H1 (cell line): ENCODE results near the gene PBX2. TPM values are rescaled to one million over a fixed set of nuclear protein-coding genes. Genes with fewer than 3 reads are reported as not detected.

Experiments used
- CTCF ChIA-PET: fragments of 300-600 bp; sonication (Branson Sonifier 250); formaldehyde crosslinking; loops from one replicate; lab custom pipeline; 2021; ENCODE audit not compliant: partially characterized antibody; lab: Charles Lee
- POLR2A ChIA-PET: fragments of 300-600 bp; sonication (Branson Sonifier 250); formaldehyde crosslinking; loops from one replicate; lab custom pipeline; 2021; ENCODE audit warnings: inconsistent platforms; ENCODE audit not compliant: partially characterized antibody; lab: Charles Lee
- DNase-seq, 2 experiments: peaks; one replicate each; pipeline versions ENCODE4 v3.0.0 to v3.0.0-alpha.2; 2010 to 2022; ENCODE audit warnings: low spot score in 2 of 2, low read depth in 1 of 2, mixed read lengths in 1 of 2
- FAIRE-seq: peaks from 2 replicates; lab custom pipeline; 2011; peaks lifted over from hg19 to GRCh38; lab: Jason Lieb, UNC
- H2AFZ ChIP-seq: 2 replicates; pipeline ENCODE4 v1.8.1; 2012; ENCODE audit warnings: low read length, inconsistent platforms
- H2AK5ac ChIP-seq: 2 replicates; pipeline ENCODE4 v1.6.1; 2013; ENCODE audit warnings: low read depth, low read length
- H2BK120ac ChIP-seq: replicated peaks from 2 replicates; pipeline ENCODE3; 2013; ENCODE audit warnings: low read depth, low read length, inconsistent platforms
- H2BK12ac ChIP-seq: 2 replicates; pipeline ENCODE4 v1.6.1; 2013; ENCODE audit warnings: low read depth, low read length
- H2BK15ac ChIP-seq: 2 replicates; pipeline ENCODE4 v1.6.1; 2013; ENCODE audit warnings: low read length
- H2BK20ac ChIP-seq: 2 replicates; pipeline ENCODE4 v1.6.1; 2013; ENCODE audit warnings: low read length
- H2BK5ac ChIP-seq: 2 replicates; pipeline ENCODE4 v1.6.1; 2013; ENCODE audit warnings: low read depth, low read length
- H3K14ac ChIP-seq: 2 replicates; pipeline ENCODE4 v1.6.1; 2013; ENCODE audit warnings: inconsistent platforms; ENCODE audit not compliant: insufficient read length
- H3K18ac ChIP-seq: 2 replicates; pipeline ENCODE4 v1.6.1; 2013; ENCODE audit warnings: low read length; ENCODE audit errors: extremely low read depth
- H3K23ac ChIP-seq: 2 replicates; pipeline ENCODE4 v1.6.1; 2013; ENCODE audit warnings: inconsistent platforms; ENCODE audit not compliant: insufficient read length
- H3K23me2 ChIP-seq: 2 replicates; pipeline ENCODE4 v1.6.1; 2013; ENCODE audit warnings: low read depth, low read length
- H3K27ac ChIP-seq: 2 replicates; pipeline ENCODE4 v1.6.1; 2011; ENCODE audit warnings: low read depth, low read length, inconsistent platforms
- H3K27me3 ChIP-seq, 4 experiments: replicated peaks in 1 of 4; 1 replicate in 1 of 4; 2 replicates in 3 of 4; pipeline versions ENCODE4 v1.6.1 to v1.8.1; 2011 to 2013; ENCODE audit warnings: low read length in 3 of 4, mild to moderate bottlenecking in 3 of 4, inconsistent platforms in 2 of 4, mixed read lengths in 2 of 4, moderate library complexity in 1 of 4; ENCODE audit not compliant: control insufficient read depth in 3 of 4, insufficient read depth in 3 of 4; ENCODE audit errors: extremely low read depth in 1 of 4
- H3K36me3 ChIP-seq, 4 experiments: 2 replicates each; pipeline versions ENCODE4 v1.6.1 to v1.8.1; 2011 to 2013; ENCODE audit warnings: mild to moderate bottlenecking in 4 of 4, low read length in 3 of 4, moderate library complexity in 2 of 4, control low read depth in 1 of 4, inconsistent platforms in 1 of 4; ENCODE audit not compliant: insufficient read depth in 4 of 4, control insufficient read depth in 2 of 4
- H3K4ac ChIP-seq: replicated peaks from 2 replicates; pipeline ENCODE3; 2013; ENCODE audit warnings: low read length, low read depth, mixed read lengths, inconsistent platforms; ENCODE audit not compliant: insufficient read length
- H3K4me1 ChIP-seq, 4 experiments: replicated peaks in 1 of 4; 1 replicate in 1 of 4; 2 replicates in 3 of 4; pipeline versions ENCODE4 v1.6.1 to v1.8.1; 2011 to 2013; ENCODE audit warnings: low read length in 3 of 4, inconsistent platforms in 2 of 4, mixed read lengths in 1 of 4; ENCODE audit not compliant: insufficient read depth in 4 of 4, control insufficient read depth in 3 of 4
- H3K4me2 ChIP-seq, 2 experiments: 2 replicates each; pipeline versions ENCODE4 v1.6.1 to v1.8.1; 2011 to 2013; ENCODE audit warnings: low read depth in 2 of 2, low read length in 2 of 2, control low read depth in 1 of 2, inconsistent platforms in 1 of 2, mild to moderate bottlenecking in 1 of 2; ENCODE audit not compliant: insufficient read depth in 1 of 2
- H3K4me3 ChIP-seq, 4 experiments: fragments of 200-600, 300-600 bp in 1 of 4; sonication (generic), shearing (Covaris generic), sonication (Bioruptor Twin) in 1 of 4; 2 replicates each; pipeline versions ENCODE4 v1.5.1 to v1.8.1; 2011 to 2016; ENCODE audit warnings: low read length in 4 of 4, low read depth in 3 of 4, control low read depth in 2 of 4, inconsistent platforms in 2 of 4, mild to moderate bottlenecking in 2 of 4, mixed read lengths in 1 of 4, moderate library complexity in 1 of 4; ENCODE audit not compliant: insufficient read depth in 2 of 4; ENCODE audit errors: extremely low read depth in 1 of 4
- H3K56ac ChIP-seq: replicated peaks from 2 replicates; pipeline ENCODE3; 2013; ENCODE audit warnings: low read depth, mild to moderate bottlenecking, mixed read lengths, low read length, inconsistent platforms; ENCODE audit not compliant: insufficient read length
- H3K79me1 ChIP-seq: 2 replicates; pipeline ENCODE4 v1.6.1; 2013; ENCODE audit warnings: low read depth, low read length, control low read depth
- H3K79me2 ChIP-seq, 2 experiments: 2 replicates each; pipeline versions ENCODE4 v1.6.1 to v1.8.1; 2012 to 2013; ENCODE audit warnings: low read length in 2 of 2, mild to moderate bottlenecking in 2 of 2, inconsistent platforms in 1 of 2; ENCODE audit not compliant: insufficient read depth in 2 of 2, control insufficient read depth in 1 of 2
- H3K9ac ChIP-seq, 4 experiments: replicated peaks in 1 of 4; 1 replicate in 1 of 4; 2 replicates in 3 of 4; pipeline versions ENCODE4 v1.6.1 to v1.8.1; 2011 to 2013; ENCODE audit warnings: low read depth in 3 of 4, low read length in 3 of 4, control low read depth in 2 of 4, mild to moderate bottlenecking in 2 of 4, moderate library complexity in 2 of 4, inconsistent platforms in 1 of 4; ENCODE audit errors: extremely low read depth in 1 of 4
- H3K9me3 ChIP-seq, 2 experiments: 2 replicates each; pipeline versions ENCODE4 v1.6.1 to v1.8.1; 2012 to 2013; ENCODE audit warnings: mild to moderate bottlenecking in 2 of 2, moderate library complexity in 2 of 2, control low read depth in 1 of 2, inconsistent platforms in 1 of 2, low read depth in 1 of 2, low read length in 1 of 2, mixed read lengths in 1 of 2; ENCODE audit not compliant: insufficient read depth in 2 of 2
- H4K20me1 ChIP-seq, 2 experiments: replicated peaks in 1 of 2; 2 replicates each; pipeline versions ENCODE3 to v1.8.1; 2011 to 2013; ENCODE audit warnings: inconsistent platforms in 2 of 2, low read length in 2 of 2, mild to moderate bottlenecking in 1 of 2; ENCODE audit not compliant: insufficient read depth in 2 of 2, control insufficient read depth in 1 of 2
- H4K5ac ChIP-seq: 2 replicates; pipeline ENCODE4 v1.6.1; 2013; ENCODE audit warnings: low read length, low read depth, mixed read lengths, inconsistent platforms; ENCODE audit not compliant: insufficient read length
- H4K8ac ChIP-seq: 2 replicates; pipeline ENCODE4 v1.8.0; 2013; ENCODE audit warnings: mild to moderate bottlenecking, moderate library complexity, low read length, inconsistent platforms; ENCODE audit not compliant: insufficient read depth; ENCODE audit errors: extremely low read depth
- H4K91ac ChIP-seq: replicated peaks from 2 replicates; pipeline ENCODE3; 2013; ENCODE audit warnings: low read length, mixed read lengths, inconsistent platforms; ENCODE audit not compliant: insufficient read length
- MAFK ChIP-seq: IDR thresholded peaks from 2 replicates; pipeline ENCODE4 v1.6.1; 2012; ENCODE audit warnings: low read depth, mild to moderate bottlenecking, improper control_type of control experiment, low read length
- POLR2A ChIP-seq, 2 experiments: IDR thresholded peaks; 1 replicate in 1 of 2; 2 replicates in 1 of 2; pipeline ENCODE4 v1.6.1; 2011; ENCODE audit warnings: low read depth in 2 of 2, low read length in 2 of 2, mild to moderate bottlenecking in 2 of 2; ENCODE audit errors: control extremely low read depth in 1 of 2
- RXRA ChIP-seq: IDR thresholded peaks from 2 replicates; pipeline ENCODE4 v1.6.1; 2011; ENCODE audit warnings: low read depth, mild to moderate bottlenecking, low read length, moderate library complexity; ENCODE audit not compliant: insufficient read depth
- TBP ChIP-seq: IDR thresholded peaks from 2 replicates; pipeline ENCODE4 v1.6.1; 2011; ENCODE audit warnings: low read depth, low read length, improper control_type of control experiment
- WGBS, 2 experiments: shearing (Covaris generic) in 1 of 2; methylation state at CpG; one replicate each; pipeline versions ENCODE4 v1.1.6 to v1.1.7; 2013 to 2015; ENCODE audit warnings: low lambda C conversion rate in 2 of 2, mixed read lengths in 2 of 2, inconsistent platforms in 1 of 2, low coverage in 1 of 2, missing lambda C conversion rate in 1 of 2; ENCODE audit not compliant: insufficient replicate concordance in 2 of 2, insufficient coverage in 1 of 2, insufficient read length in 1 of 2; ENCODE audit errors: extremely low coverage in 1 of 2, missing lambda C conversion rate in 1 of 2; 5-methylcytosine and 5-hydroxymethylcytosine counted together
- polyA plus RNA-seq, 7 experiments: library from polyadenylated mRNA; depleted of rRNA in 3 of 7; stranded (reverse) in 5 of 7; unstranded in 2 of 7; fragments of >200 nt in 5 of 7; fragments of 200-250 nt in 2 of 7; gene quantifications; 1 replicate in 5 of 7; 2 replicates in 1 of 7; 4 replicates in 1 of 7; pipeline versions ENCODE4 v1.2.1 to v1.2.3, GENCODE V29; 2011 to 2013; ENCODE audit warnings: missing spikeins in 2 of 7, mixed read lengths in 2 of 7
- total RNA-seq: library from RNA; stranded (reverse); fragmentation: NEBNext Ultra II Directional; extraction: Animal tissue kit (Norgen Biotek cat#: 25700); gene quantifications from 2 replicates; pipeline ENCODE4 v1.2.1, GENCODE V29; 2021

Gene PBX2
- total and polyA plus RNA-seq, 2 of the 8 experiments (the other 6 are each of a cell fraction or from before 2014, with no cell fraction given): 102 to 130 TPM

- H3K27ac ChIP-seq: no peak overlapping the region; the same call in 1 of the 2 replicates
- no peak overlapping the region for H3K4me2 ChIP-seq
- H3K56ac ChIP-seq: no peak overlapping the region
- no peak overlapping the region for H3K14ac ChIP-seq
- H2BK120ac ChIP-seq: no peak overlapping the region
- H3K79me2 ChIP-seq: peaks cover 0 to 12% of the 10 kb centered on the region in 2 experiments; a peak in 2 of 4 replicates
- H4K5ac ChIP-seq: no peak overlapping the region
- peak overlapping the region; percentile 4; the same call in 1 of the 2 replicates for H2BK5ac ChIP-seq
- H2AK5ac ChIP-seq: no peak overlapping the region
- peaks cover 7% of the 10 kb centered on the region for H3K79me1 ChIP-seq
- TF ChIP-seq TBP (no peak), RXRA (no peak), POLR2A (IDR thresholded peaks at IDR 0.05; ENCODE audit: control extremely low read depth in 1 of 2, low read depth in 2 of 2, low read length in 2 of 2) (peak in 1 of 2 experiments; percentile 48; a peak in 1 of 3 replicates), MAFK (no peak)
- no peak overlapping the region for H2BK20ac ChIP-seq
- no peak overlapping the region for H3K23ac ChIP-seq
- no peak overlapping the region for H2AFZ ChIP-seq
- no peak overlapping the region for H4K91ac ChIP-seq
- no peaks in the 10 kb centered on the region; a peak in 1 of 7 replicates for H3K27me3 ChIP-seq
- H3K9ac ChIP-seq: no peak overlapping the region
- no peak overlapping the region for H4K8ac ChIP-seq
- H3K4ac ChIP-seq: no peak overlapping the region
- H2BK12ac ChIP-seq: 0 out of 2 replicates have a peak overlapping the region, but pooled peaks have one; percentile 17
- ChIA-PET CTCF (interaction anchor here (1.1 to 2.0 kb wide), 7 partner anchors 10 to 66 kb away, joined by 3 to 8 read pairs (median 3); partner anchors contain the start of gene EGFL8), POLR2A (interaction anchor here (1.0 to 7.9 kb wide), 6 partner anchors 10 to 788 kb away, joined by 3 to 194 read pairs (median 4); partner anchors contain the start of genes GPSM3, PBX2 and PRRT1)
- WGBS, 2 experiments: 94% methylated on average over 10 of the region's 10 CpGs; no CpG with 5 or more reads in 1 of the 2 experiments
- DNase-seq: no peak
- FAIRE-seq: no peak
- H3K18ac ChIP-seq: no peak overlapping the region
- peaks cover 10% of the 10 kb centered on the region for H3K23me2 ChIP-seq
- peaks cover 6 to 38% (median 30%) of the 10 kb centered on the region in 4 experiments for H3K36me3 ChIP-seq
- no peak overlapping the region for H3K4me3 ChIP-seq
- no peak overlapping the region for H2BK15ac ChIP-seq
- no peaks in the 10 kb centered on the region for H3K9me3 ChIP-seq
- peaks cover 0 to 8% (median under 1%) of the 10 kb centered on the region in 4 experiments; a peak in 4 of 7 replicates for H3K4me1 ChIP-seq
- peaks cover 0 to 3% of the 10 kb centered on the region in 2 experiments for H4K20me1 ChIP-seq
Observed at GRCh38 chr6:32182555-32182981, 7.4 kb downstream of the PBX2 start.
